Stimulated activated CD8-positive, alpha-beta memory T cell treated with anti-CD3 and anti-CD28 coated beads, Interleukin-4, amount 100 ng/mL, for 4 hours (primary cell): ENCODE data around the gene PRKN.

ENCODE experiments used
- DNase-seq, 2 donors: peaks; one replicate each; pipeline ENCODE4 v3.0.0-alpha.2; 2020; ENCODE audit warnings: low read depth in 2 of 2, low spot score in 1 of 2

The PRKN gene

GRCh38 chr6:162005372-162005771 lies 722.2 kb downstream of the PRKN start:
- no peak for DNase-seq

DNA sequence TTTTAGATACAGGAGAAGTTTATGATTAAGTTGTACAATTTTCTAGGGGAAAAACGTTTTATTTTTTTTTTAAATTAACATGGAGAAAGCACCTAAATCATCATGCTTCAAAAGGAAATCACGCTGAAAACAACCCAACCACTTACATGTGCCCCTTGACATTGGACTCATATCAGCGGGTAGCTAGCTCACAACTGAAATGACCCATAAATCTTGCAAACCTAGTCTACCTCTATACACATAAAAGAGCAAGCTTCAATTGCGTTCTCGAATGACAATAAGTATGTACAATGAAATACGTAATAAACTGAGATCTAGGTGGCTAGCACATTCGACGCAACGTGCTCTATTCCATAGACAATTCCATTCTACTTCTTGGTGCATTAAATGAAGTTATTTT lies 730.8 kb downstream of the PRKN start:
- DNase-seq = no peak

GRCh38 chr6:161985876-161986423 lies 741.6 kb downstream of the PRKN start:
- DNase-seq = no peak

DNA sequence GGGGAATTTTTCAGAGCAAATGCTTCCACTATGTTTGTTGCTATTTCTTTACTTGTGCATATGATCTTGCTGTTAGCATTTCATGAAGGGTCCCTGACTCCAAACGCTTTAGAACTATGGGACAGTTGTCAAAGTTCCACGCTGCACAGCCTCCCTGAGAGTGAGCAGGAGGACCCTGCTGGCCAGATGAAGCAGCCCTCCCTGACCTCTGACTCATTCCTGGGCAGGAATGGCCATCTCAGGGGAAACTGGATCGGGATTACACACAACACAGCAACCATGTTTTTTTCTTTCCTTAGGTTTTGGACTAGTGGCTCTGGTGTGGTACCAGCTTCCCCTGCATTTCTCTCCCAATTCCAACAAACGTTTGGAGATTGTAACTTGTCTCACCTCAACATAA lies 742.9 kb downstream of the PRKN start:
- DNase-seq = no peak

- DNase-seq = no peak
Measured at GRCh38 chr6:161976553-161976952, 751.0 kb downstream of the PRKN start.

DNA sequence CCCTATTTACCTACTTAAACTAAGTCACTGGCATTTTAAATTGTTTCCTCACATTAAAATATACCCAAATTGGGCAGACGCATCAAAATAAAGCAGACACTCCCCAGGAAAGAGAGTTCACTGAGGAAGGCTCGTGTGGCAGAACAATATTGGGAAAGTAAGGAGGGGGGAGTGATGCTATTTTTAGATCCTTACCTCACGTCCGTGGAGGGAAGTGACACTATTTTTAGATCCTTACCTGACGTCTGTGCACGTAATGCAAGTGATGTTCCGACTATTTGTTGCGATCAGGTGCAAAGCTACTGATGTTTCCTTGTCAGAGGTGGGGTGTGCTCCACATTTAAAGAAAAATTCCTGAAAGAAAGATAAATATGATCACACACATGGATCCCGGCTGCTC lies 754.5 kb downstream of the PRKN start:
- no peak for DNase-seq

GRCh38 chr6:161971043-161971442 lies 756.5 kb downstream of the PRKN start:
- DNase-seq = no peak

DNA sequence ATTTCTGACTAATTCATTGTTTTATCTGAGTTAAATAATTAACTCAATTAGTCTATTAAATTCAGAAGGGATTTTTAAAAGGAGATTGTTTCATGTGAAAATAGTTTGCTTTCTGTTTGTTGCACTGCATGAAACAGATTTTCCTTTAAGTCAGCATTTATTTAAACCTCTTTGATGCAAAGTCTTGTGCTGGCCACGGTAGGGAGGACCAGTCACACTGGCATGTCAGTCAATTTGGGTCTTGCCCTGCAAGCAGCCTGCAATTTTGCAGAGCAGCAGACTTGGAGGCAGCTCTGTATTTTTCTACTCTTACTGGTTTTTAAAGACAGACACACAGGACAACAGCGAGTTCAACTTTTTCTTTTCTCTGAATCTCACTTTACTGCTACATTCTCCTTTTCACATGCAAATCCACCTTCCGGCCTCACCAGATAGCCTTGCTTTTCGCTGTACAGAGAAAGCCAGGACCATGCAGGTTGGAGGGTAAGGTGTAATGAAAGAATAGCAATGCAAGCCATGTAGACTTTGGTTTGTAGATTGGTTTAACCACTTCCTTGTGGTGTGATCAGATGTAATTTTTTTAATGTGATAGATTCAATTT lies 763.8 kb downstream of the PRKN start:
- no peak for DNase-seq

- no peak for DNase-seq
Measured at GRCh38 chr6:161963181-161963580, 764.4 kb downstream of the PRKN start.

DNA sequence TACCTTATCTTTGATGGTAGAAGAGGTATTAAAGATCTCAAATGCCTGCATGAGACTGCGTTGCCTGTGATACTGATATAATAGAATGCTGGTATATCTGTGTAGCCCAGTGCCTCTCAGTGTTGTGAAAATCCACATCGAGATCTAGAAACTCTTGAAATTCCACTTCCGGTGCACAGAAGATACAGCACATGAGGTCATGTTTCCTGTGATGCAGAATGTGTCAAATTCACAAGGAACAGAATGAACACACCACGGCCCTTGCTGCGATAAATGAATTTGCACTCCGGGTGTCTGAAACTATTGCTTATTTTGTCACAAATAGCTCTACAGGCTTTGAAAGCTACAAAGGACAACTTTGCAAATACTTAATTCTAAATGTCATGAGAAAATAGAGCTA lies 765.8 kb downstream of the PRKN start:
- DNase-seq = no peak

DNA sequence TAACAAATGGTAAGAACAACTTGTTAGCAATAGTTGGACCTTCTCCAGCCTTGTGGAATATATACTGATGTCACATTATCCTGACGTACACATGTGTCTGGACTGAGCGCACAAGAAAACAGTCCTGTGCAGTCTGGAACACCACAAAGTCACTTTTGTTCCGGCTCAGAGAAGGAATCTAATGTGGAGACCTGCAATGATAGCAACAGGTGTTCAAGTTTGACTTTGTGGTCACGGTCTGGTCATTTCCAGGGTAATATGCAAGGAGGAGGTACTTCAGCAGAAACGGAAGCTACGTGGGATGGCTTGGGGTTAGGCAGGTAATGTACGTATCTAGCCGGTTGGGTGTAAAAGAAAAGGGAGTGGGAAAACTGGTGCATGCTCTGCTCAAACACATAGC lies 766.5 kb downstream of the PRKN start:
- no peak for DNase-seq

DNA sequence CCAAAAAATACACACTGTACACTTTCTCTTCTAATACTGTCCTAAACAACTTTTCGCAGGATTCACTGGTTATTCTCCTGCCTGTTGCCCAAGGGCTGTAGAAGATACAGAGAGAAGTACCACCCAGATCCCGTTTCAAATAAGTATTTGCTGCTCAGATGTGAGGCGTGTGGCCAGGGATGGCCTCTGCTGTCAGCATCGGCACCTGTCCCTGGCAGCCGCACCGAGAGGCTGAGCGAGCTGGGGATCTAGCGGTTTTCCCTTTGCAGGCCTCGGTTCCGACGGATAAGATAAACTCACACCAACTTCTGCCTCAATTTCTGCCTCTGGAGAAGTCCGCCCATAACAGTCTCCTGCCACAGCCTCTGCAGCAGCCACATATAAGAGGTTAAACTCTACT lies 768.5 kb downstream of the PRKN start:
- no peak for DNase-seq

- no peak for DNase-seq
Measured at GRCh38 chr6:161956082-161956481, 771.5 kb downstream of the PRKN start.

DNA sequence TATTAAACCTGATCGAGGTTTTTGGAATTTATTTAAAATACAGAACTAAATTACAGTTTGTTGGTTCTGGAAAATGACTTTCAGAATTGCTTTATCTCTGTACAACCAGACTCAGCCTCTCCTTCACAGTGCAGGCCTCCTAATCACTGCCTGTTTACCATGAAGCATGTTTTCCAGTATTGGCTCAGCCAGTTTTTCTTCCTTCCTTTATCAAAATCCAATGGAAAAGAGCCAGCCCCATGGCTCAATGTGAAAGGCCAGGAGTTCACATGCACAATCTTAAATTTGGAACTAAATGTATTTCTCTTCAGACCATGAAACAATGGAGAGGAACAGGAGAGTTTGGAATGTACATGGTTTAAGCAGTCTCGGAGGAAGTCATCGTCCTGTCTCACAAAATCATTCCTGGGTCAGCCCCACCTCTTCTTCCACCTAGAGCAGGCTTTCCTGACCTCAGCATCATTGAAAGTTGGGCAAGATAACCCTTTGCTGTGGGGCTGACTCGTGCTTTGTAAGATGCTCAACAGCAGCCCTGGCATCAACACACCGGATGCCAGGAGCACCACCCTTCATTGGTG lies 772.8 kb downstream of the PRKN start:
- no peak for DNase-seq

DNA sequence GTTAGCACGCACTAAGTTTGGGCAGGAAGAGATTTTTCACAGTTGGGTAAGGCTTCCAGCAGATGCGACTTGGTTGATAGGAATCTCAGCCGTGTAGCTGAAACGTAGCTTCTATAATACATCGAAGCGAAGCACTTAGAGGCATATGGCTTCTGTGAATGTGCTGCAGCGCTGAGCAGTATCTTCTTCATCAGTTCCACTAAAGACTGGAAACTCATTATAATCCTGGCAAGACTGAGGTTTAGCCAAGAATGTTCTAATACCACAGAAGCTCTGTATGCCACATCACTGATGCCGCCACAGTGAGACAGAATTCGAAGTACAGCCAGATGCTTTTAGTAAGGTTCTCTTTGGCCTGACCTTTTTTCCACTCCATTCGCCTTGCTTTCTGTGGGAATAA lies 773.5 kb downstream of the PRKN start:
- DNase-seq = no peak

- no peak for DNase-seq
Measured at GRCh38 chr6:161951126-161951525, 776.4 kb downstream of the PRKN start.

DNA sequence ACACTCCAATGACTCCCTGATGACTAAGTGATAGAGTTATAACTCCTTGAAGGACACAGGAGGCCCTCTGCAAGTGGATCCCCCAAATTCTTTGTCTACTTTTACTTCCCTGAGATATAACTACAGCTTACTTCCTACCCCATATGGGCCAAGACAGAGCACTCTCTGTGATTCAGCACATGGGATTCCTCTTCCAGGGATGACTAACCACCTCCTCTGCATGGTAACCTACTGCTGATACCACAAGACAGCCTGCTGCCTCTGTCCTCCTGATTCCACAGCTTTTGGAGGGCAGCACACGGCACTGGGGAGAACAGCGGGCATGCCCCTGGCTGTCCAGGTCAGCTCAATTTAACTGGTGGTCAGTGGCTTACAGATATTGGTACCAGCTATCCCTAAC lies 778.0 kb downstream of the PRKN start:
- DNase-seq = no peak

- no peak for DNase-seq
Measured at GRCh38 chr6:161948462-161948861, 779.1 kb downstream of the PRKN start.

DNA sequence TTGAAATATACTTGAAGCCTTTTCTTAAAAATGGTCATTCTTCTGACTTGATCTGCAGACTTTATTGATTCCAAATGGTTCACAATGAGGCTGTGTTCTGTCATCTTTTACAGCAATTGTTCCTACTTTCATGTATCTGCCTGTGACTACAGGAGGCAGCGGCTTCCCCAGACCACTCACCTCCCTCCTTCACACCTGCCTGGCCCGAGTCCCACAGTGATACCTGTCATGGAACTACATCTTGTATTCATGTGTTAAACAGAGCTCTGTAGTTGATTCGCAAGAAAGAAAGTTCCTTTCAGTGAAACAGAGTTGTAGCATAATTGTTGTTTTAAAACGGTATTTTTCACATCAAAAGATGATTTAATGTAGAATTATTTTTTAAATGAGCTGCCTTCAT lies 780.2 kb downstream of the PRKN start:
- no peak for DNase-seq

DNA sequence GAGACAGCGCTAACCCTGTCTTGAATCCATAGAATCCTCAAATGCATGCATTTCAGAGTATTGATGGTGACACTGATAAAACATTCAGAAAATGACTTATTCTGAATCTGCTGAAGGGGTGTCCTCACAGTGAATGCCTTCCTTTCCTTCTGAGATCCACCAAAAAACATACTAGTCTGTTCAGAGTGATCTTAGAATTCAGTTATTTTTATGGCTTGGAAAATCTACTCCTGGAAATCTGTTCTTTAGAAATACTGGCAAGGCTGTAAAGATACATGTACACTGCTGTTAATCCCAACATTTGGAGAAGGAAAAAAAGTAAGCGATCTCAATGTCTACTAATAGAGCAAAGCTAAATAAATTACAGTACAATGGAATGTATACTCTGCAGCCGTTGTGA lies 781.1 kb downstream of the PRKN start:
- DNase-seq = no peak

GRCh38 chr6:161943561-161943960 lies 784.0 kb downstream of the PRKN start:
- no peak for DNase-seq

GRCh38 chr6:161941565-161941964 lies 786.0 kb downstream of the PRKN start:
- DNase-seq = no peak

- no peak for DNase-seq
Measured at GRCh38 chr6:161940519-161940918, 787.0 kb downstream of the PRKN start.
